HL-60 (cell line): ENCODE measurements around the gene KRTAP5-6.

Experiments used
- DNase-seq, 2 experiments: peaks; one replicate each; pipeline ENCODE4 v3.0.0-alpha.2; 2010 to 2020; ENCODE audit warnings: low read depth in 1 of 2, low spot score in 1 of 2
- H3K27ac ChIP-seq: fragments of 250-450 bp; sonication (Bioruptor Pico); replicated peaks from 2 replicates; pipeline ENCODE4 v1.5.1; 2020; ENCODE audit warnings: mild to moderate bottlenecking, moderate library complexity
- H3K27me3 ChIP-seq: fragments of 250-450 bp; sonication (Bioruptor Pico); 2 replicates; pipeline ENCODE4 v1.5.1; 2021; ENCODE audit warnings: mild to moderate bottlenecking, moderate library complexity; ENCODE audit not compliant: insufficient read depth, poor library complexity, severe bottlenecking
- H3K4me3 ChIP-seq: replicated peaks from 2 replicates; pipeline ENCODE4 v1.5.1; 2011; ENCODE audit warnings: mild to moderate bottlenecking, control low read depth, low read length; ENCODE audit not compliant: insufficient read depth
- GABPA ChIP-seq: IDR thresholded peaks from 2 replicates; pipeline ENCODE4 v1.6.1; 2012; ENCODE audit warnings: low read depth
- POLR2AphosphoS5 ChIP-seq: IDR thresholded peaks from 2 replicates; pipeline ENCODE4 v1.6.1; 2012; ENCODE audit warnings: low read depth
- SPI1 ChIP-seq: IDR thresholded peaks from 2 replicates; pipeline ENCODE4 v1.6.1; 2012; ENCODE audit warnings: low read depth, mild to moderate bottlenecking, borderline replicate concordance
- TF ChIP-seq, protein P1 (sequence below): IDR thresholded peaks from one replicate; pipeline ENCODE4 v1.5.1; 2011; ENCODE audit warnings: low read length, control low read depth, inconsistent platforms; ENCODE audit not compliant: insufficient read depth
- TF ChIP-seq, protein P2 (sequence below): IDR thresholded peaks from 2 replicates; pipeline ENCODE4 v1.6.1; 2012; ENCODE audit warnings: low read depth; ENCODE audit not compliant: insufficient replicate concordance

KRTAP5-6 gene

DNA sequence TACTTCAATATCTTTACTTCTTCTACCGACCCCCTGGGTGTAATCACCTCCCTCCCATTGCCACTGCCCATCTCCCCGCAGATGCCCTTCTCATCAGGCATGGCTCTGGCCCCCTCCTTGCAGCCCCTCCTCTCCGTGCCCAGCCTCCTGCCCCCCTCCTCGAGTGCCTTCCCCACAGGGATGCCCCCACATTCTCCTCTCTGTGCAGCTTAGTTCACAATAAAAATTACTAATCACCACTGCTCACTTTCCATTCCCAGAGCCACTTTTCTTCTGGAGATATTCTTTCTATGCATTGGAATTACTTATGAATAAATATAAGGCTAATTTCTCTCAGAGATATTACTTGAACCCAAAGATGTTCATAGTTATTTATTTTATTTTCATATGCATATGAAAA lies 31.3 kb downstream of the KRTAP5-6 start:
- peaks cover 14% of the 10 kb centered on the region for H3K27me3 ChIP-seq
- no peak for DNase-seq
- H3K27ac ChIP-seq, result no peak overlapping the region
- no peak overlapping the region for H3K4me3 ChIP-seq
- TF ChIP-seq POLR2AphosphoS5, result no peak
- no peak for TF ChIP-seq GABPA
- no peak for TF ChIP-seq SPI1
- TF ChIP-seq, protein P1, sequence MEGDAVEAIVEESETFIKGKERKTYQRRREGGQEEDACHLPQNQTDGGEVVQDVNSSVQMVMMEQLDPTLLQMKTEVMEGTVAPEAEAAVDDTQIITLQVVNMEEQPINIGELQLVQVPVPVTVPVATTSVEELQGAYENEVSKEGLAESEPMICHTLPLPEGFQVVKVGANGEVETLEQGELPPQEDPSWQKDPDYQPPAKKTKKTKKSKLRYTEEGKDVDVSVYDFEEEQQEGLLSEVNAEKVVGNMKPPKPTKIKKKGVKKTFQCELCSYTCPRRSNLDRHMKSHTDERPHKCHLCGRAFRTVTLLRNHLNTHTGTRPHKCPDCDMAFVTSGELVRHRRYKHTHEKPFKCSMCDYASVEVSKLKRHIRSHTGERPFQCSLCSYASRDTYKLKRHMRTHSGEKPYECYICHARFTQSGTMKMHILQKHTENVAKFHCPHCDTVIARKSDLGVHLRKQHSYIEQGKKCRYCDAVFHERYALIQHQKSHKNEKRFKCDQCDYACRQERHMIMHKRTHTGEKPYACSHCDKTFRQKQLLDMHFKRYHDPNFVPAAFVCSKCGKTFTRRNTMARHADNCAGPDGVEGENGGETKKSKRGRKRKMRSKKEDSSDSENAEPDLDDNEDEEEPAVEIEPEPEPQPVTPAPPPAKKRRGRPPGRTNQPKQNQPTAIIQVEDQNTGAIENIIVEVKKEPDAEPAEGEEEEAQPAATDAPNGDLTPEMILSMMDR, result no peak
- TF ChIP-seq, protein P2, sequence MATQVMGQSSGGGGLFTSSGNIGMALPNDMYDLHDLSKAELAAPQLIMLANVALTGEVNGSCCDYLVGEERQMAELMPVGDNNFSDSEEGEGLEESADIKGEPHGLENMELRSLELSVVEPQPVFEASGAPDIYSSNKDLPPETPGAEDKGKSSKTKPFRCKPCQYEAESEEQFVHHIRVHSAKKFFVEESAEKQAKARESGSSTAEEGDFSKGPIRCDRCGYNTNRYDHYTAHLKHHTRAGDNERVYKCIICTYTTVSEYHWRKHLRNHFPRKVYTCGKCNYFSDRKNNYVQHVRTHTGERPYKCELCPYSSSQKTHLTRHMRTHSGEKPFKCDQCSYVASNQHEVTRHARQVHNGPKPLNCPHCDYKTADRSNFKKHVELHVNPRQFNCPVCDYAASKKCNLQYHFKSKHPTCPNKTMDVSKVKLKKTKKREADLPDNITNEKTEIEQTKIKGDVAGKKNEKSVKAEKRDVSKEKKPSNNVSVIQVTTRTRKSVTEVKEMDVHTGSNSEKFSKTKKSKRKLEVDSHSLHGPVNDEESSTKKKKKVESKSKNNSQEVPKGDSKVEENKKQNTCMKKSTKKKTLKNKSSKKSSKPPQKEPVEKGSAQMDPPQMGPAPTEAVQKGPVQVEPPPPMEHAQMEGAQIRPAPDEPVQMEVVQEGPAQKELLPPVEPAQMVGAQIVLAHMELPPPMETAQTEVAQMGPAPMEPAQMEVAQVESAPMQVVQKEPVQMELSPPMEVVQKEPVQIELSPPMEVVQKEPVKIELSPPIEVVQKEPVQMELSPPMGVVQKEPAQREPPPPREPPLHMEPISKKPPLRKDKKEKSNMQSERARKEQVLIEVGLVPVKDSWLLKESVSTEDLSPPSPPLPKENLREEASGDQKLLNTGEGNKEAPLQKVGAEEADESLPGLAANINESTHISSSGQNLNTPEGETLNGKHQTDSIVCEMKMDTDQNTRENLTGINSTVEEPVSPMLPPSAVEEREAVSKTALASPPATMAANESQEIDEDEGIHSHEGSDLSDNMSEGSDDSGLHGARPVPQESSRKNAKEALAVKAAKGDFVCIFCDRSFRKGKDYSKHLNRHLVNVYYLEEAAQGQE, result no peak

DNA sequence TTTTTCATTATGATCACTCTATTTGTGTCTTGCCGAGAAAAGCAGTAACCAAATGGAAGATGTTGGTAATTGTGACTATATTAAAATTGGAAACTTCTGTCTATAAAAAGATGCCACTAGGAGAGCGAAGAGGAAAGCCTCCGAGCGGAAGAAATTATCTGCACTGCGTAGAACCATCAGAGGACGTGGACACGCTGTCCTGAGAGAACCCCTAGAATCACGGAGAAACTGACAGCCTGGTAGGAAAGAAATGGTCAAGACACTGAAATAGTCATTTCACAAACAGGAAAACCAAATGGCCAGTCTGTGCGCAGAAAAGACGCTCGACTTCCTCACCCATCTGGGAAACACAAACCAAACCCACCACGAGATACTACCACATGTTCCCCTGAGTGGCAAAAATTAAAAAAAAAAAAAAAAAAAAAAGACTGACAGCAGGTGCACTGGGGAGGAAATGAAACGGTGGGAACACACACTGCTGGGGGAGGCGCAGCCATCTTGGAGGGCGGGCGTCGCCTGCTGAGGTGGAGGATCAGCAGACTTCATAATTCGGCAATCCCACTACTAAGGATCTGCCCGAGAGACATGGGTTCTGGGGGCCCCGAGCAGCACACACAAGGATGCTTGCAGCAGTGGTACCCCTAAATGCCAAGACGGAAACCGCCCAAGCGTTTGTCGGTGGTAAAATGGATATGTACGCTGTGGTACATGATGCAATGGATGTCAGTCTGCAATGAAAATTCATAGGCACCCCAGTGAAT lies 32.1 kb downstream of the KRTAP5-6 start:
- Histone ChIP-seq H3K27me3 (peaks cover 21% of the 10 kb centered on the region), H3K4me3 (peak overlapping the region; percentile 22), H3K27ac (no peak overlapping the region)
- peak in 1 of 2 experiments; percentile 31 for DNase-seq
- TF ChIP-seq, protein P2, result no peak
- TF ChIP-seq GABPA (no peak), SPI1 (no peak), POLR2AphosphoS5 (no peak)
- TF ChIP-seq, protein P1, result no peak

DNA sequence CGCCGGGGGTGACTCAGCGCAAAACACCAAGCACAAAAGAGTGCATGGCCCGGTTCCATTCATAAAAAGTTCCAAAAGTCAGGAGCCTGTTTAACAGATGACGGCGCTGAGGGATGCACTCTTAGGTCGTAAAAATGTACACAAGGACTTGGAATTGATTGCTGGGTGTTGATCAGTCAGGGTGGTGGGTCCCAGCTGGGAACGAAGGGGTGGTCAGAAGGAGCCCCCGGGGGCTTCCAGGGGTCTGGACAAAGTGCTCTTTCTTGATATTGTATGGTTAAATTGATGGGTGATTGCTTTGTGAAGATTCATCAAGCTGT lies 32.7 kb downstream of the KRTAP5-6 start:
- H3K27ac ChIP-seq, result no peak overlapping the region
- TF ChIP-seq, protein P1, result no peak
- TF ChIP-seq SPI1, result no peak
- TF ChIP-seq, protein P2, result no peak
- TF ChIP-seq POLR2AphosphoS5, result no peak
- no peak for TF ChIP-seq GABPA
- DNase-seq, result no peak
- peak overlapping the region; percentile 22 for H3K4me3 ChIP-seq
- H3K27me3 ChIP-seq, result peaks cover 26% of the 10 kb centered on the region
